HG02938 (cell line): ENCODE measurements around the gene PRR33.
A peak's percentile ranks its signal among the peaks of the same experiment; 100 is the strongest.

Experiments
- ATAC-seq: cut with Tn5 transposase; IDR thresholded peaks from one replicate; pipeline ENCODE4 v1.9.1; 2021; ENCODE audit warnings: mild to moderate bottlenecking, moderate library complexity; ENCODE audit not compliant: unreplicated experiment

Gene PRR33

GRCh38 chr11:1866776-1867175 is 24.9 kb downstream of the PRR33 start:
- no peak for ATAC-seq

- no peak for ATAC-seq
These were observed 25.5 kb downstream of the PRR33 start for GRCh38 chr11:1866226-1866625.

GRCh38 chr11:1864831-1865665 is 26.6 kb downstream of the PRR33 start:
- ATAC-seq = no peak

GRCh38 chr11:1864231-1864630 is 27.5 kb downstream of the PRR33 start:
- ATAC-seq = no peak

GRCh38 chr11:1863352-1864216 is 28.1 kb downstream of the PRR33 start:
- no peak for ATAC-seq

- ATAC-seq = no peak
These were observed 28.9 kb downstream of the PRR33 start for GRCh38 chr11:1862588-1863351.

GRCh38 chr11:1861435-1862411 is 30.0 kb downstream of the PRR33 start:
- ATAC-seq = no peak

- no peak for ATAC-seq
These were observed 31.6 kb downstream of the PRR33 start for GRCh38 chr11:1860108-1860507.

- ATAC-seq = no peak
These were observed 32.7 kb downstream of the PRR33 start for GRCh38 chr11:1859004-1859403.

GRCh38 chr11:1858576-1858975 is 33.1 kb downstream of the PRR33 start:
- no peak for ATAC-seq

- no peak for ATAC-seq
These were observed 33.5 kb downstream of the PRR33 start for GRCh38 chr11:1858154-1858553.

GRCh38 chr11:1857064-1857463 is 34.6 kb downstream of the PRR33 start:
- ATAC-seq = no peak

GRCh38 chr11:1856306-1857005 is 35.2 kb downstream of the PRR33 start:
- no peak for ATAC-seq

GRCh38 chr11:1855886-1856265 is 35.8 kb downstream of the PRR33 start:
- no peak for ATAC-seq

GRCh38 chr11:1854949-1855885 is 36.5 kb downstream of the PRR33 start:
- ATAC-seq = peak; percentile 40

GRCh38 chr11:1854132-1854948 is 37.4 kb downstream of the PRR33 start:
- peak; percentile 14 for ATAC-seq

GRCh38 chr11:1853376-1854131 is 38.1 kb downstream of the PRR33 start:
- ATAC-seq = no peak
